GM12878 (cell line): ENCODE data around the gene NFASC. TPM values are rescaled to one million over a fixed set of nuclear protein-coding genes. Genes with fewer than 3 reads are reported as not detected.

Experiments used
- ATAC-seq: fragments of 200-7000 bp; cut with Tn5 transposase; 3 replicates; pipeline ENCODE4 v1.9.1; 2020; ENCODE audit warnings: mild to moderate bottlenecking, moderate library complexity
- BruUV-seq: library from RNA; stranded (reverse); fragments of 400-500 nt; replicated peaks from 2 replicates; lab custom pipeline; 2021; lab: Mats Ljungman, UMichigan
- CTCF ChIA-PET: fragments of 300-600 bp; sonication (Branson Sonifier 250); formaldehyde crosslinking; extraction: SDS; loops from one replicate; lab custom pipeline; 2021; ENCODE audit warnings: inconsistent platforms; lab: Yijun Ruan, JAX
- POLR2A ChIA-PET: fragments of 350-600 bp; formaldehyde crosslinking; extraction: SDS; loops from one replicate; lab custom pipeline; 2021; ENCODE audit warnings: inconsistent platforms; lab: Charles Lee
- RAD21 ChIA-PET: fragments of 300-600 bp; sonication (Branson Sonifier 250); formaldehyde crosslinking; loops from one replicate; lab custom pipeline; 2023; ENCODE audit warnings: antibody characterized with exemption; ENCODE audit not compliant: unreplicated experiment; lab: Charles Lee
- SMC1A ChIA-PET: fragments of 300-600 bp; sonication (Branson Sonifier 250); formaldehyde crosslinking; loops from one replicate; lab custom pipeline; 2023; ENCODE audit not compliant: unreplicated experiment, uncharacterized antibody; lab: Charles Lee
- DNase-seq: peaks from one replicate; pipeline ENCODE4 v3.0.0-alpha.2; 2011; ENCODE audit warnings: low read depth, low spot score
- FAIRE-seq: peaks from 3 replicates; lab custom pipeline; 2011; peaks lifted over from hg19 to GRCh38; lab: Jason Lieb, UNC
- H2AFZ ChIP-seq: 2 replicates; pipeline ENCODE4 v1.6.0; 2011; ENCODE audit warnings: low read depth, low read length, control low read depth; ENCODE audit not compliant: control insufficient read depth
- H3K27ac ChIP-seq: 2 replicates; pipeline ENCODE4 v1.5.1; 2011; ENCODE audit warnings: control low read depth; ENCODE audit not compliant: control insufficient read depth, insufficient read depth
- H3K27me3 ChIP-seq, 2 experiments: replicated peaks in 1 of 2; 2 replicates each; pipeline versions ENCODE4 v1.6.0 to v1.6.1; 2011; ENCODE audit warnings: low read length in 1 of 2; ENCODE audit not compliant: control insufficient read depth in 2 of 2, insufficient read depth in 2 of 2
- H3K36me3 ChIP-seq, 2 experiments: 2 replicates each; pipeline ENCODE4 v1.5.1; 2011; ENCODE audit warnings: low read length in 1 of 2; ENCODE audit not compliant: control insufficient read depth in 2 of 2, insufficient read depth in 2 of 2
- H3K4me1 ChIP-seq: 2 replicates; pipeline ENCODE4 v1.6.1; 2011; ENCODE audit warnings: mild to moderate bottlenecking, low read length, moderate library complexity, mixed read lengths; ENCODE audit not compliant: control insufficient read depth, insufficient read depth
- H3K4me2 ChIP-seq: 2 replicates; pipeline ENCODE4 v1.6.0; 2011; ENCODE audit warnings: control low read depth; ENCODE audit not compliant: control insufficient read depth, insufficient read depth
- H3K4me3 ChIP-seq: fragments of 200-600 bp; sonication (generic); 2 replicates; pipeline ENCODE4 v1.5.1; 2016
- H3K79me2 ChIP-seq: 2 replicates; pipeline ENCODE4 v1.6.0; 2011; ENCODE audit warnings: low read length; ENCODE audit not compliant: control insufficient read depth, insufficient read depth
- H3K9ac ChIP-seq: 2 replicates; pipeline ENCODE4 v1.8.0; 2011; ENCODE audit warnings: low read length, control low read depth, mixed read lengths; ENCODE audit not compliant: control insufficient read depth, insufficient read depth
- H3K9me3 ChIP-seq: replicated peaks from 3 replicates; pipeline ENCODE4 v1.5.1; 2011; ENCODE audit warnings: mild to moderate bottlenecking, low read length; ENCODE audit not compliant: control insufficient read depth, insufficient read depth
- H4K20me1 ChIP-seq: 2 replicates; pipeline ENCODE4 v1.6.0; 2011; ENCODE audit not compliant: control insufficient read depth, insufficient read depth
- GABPA ChIP-seq: IDR thresholded peaks from 2 replicates; pipeline ENCODE4 v1.6.1; 2014; ENCODE audit warnings: antibody characterized with exemption, low read depth, mild to moderate bottlenecking, inconsistent platforms
- KAT2A ChIP-seq: conservative IDR thresholded peaks from 2 replicates; pipeline ENCODE4 v1.6.1; 2011; ENCODE audit warnings: low read depth, low read length; ENCODE audit not compliant: control insufficient read depth
- MEF2A ChIP-seq: IDR thresholded peaks from 2 replicates; pipeline ENCODE4 v1.6.1; 2011; ENCODE audit warnings: low read depth, mild to moderate bottlenecking, low read length, moderate library complexity; ENCODE audit not compliant: insufficient read depth
- SPI1 ChIP-seq: IDR thresholded peaks from 2 replicates; pipeline ENCODE4 v1.6.1; 2011; ENCODE audit warnings: low read depth, mild to moderate bottlenecking, low read length, moderate library complexity, borderline replicate concordance; ENCODE audit not compliant: insufficient read depth
- WRNIP1 ChIP-seq: IDR thresholded peaks from 2 replicates; pipeline ENCODE4 v1.6.1; 2011; ENCODE audit warnings: low read depth, low read length, improper control_type of control experiment, borderline replicate concordance
- ZBTB11 ChIP-seq: fragments of 450-650 bp; formaldehyde crosslinking; IDR thresholded peaks from 2 replicates; pipeline ENCODE4 v1.5.0; 2022; ENCODE audit warnings: mild to moderate bottlenecking, missing genetic modification characterization
- WGBS: methylation state at CpG from one replicate; pipeline ENCODE4 v1.1.6; 2016; ENCODE audit warnings: low lambda C conversion rate; ENCODE audit not compliant: insufficient replicate concordance, insufficient coverage; ENCODE audit errors: missing lambda C conversion rate; 5-methylcytosine and 5-hydroxymethylcytosine counted together
- in situ Hi-C: fragments of 300-500 bp; cut with MboI; formaldehyde crosslinking; loops from 9 replicates; pipeline ENCODE4 v1.14.3; 2018; ENCODE audit warnings: mixed read lengths
- intact Hi-C: fragments of 100-400 bp; cut with micrococcal nuclease; formaldehyde crosslinking; loops from one replicate; pipeline ENCODE4 v1.14.2; 2022; ENCODE audit not compliant: unreplicated experiment
- polyA plus RNA-seq, 11 experiments: library from polyadenylated mRNA; depleted of rRNA in 4 of 11; unstranded in 6 of 11; stranded (reverse) in 5 of 11; fragments of >200 nt; fragmentation: Nextera tagmentation in 4 of 11; fragmentation: Illumina TruSeq in 1 of 11; extraction: Ambion mirVana in 4 of 11; extraction: Trizol in 1 of 11; gene quantifications; 1 replicate in 1 of 11; 2 replicates in 10 of 11; pipeline versions ENCODE4 v1.2.1 to v1.2.3, GENCODE V29; 2011 to 2016; ENCODE audit warnings: inconsistent platforms in 2 of 11, missing spikeins in 2 of 11, low read depth in 1 of 11
- total RNA-seq, 4 experiments: library from RNA; depleted of rRNA in 3 of 4; stranded (reverse); fragments of >200 nt in 3 of 4; fragmentation: Illumina TruSeq in 1 of 4; extraction: Trizol in 1 of 4; gene quantifications; 2 replicates each; pipeline versions ENCODE4 v1.2.1 to v1.2.3, GENCODE V29; 2013 to 2021

NFASC gene
- total and polyA plus RNA-seq, 10 of the 15 experiments (the other 5 are each of a cell fraction or from before 2014, with no cell fraction given) = 0.04 to 0.31 (median 0.12) TPM; not detected in 4

- BruUV-seq = no TSS peak
- ChIA-PET RAD21 (no interaction called here), SMC1A (interaction anchor here (1.0 to 1.3 kb wide), 3 partner anchors 11 to 15 kb away, joined by 3 to 4 read pairs (median 4); no protein-coding TSS in a partner anchor), CTCF (interaction anchor here (1.9 to 8.5 kb wide), 2 partner anchors 11 to 14 kb away, joined by 5 to 79 read pairs; no protein-coding TSS in a partner anchor), POLR2A (no interaction called here)
- DNase-seq (no peak), ATAC-seq (no peak), FAIRE-seq (no peak)
- Histone ChIP-seq H3K36me3 (no peaks in the 10 kb centered on the region), H3K4me3 (no peak overlapping the region), H3K9me3 (no peaks in the 10 kb centered on the region), H3K9ac (no peak overlapping the region), H3K79me2 (no peaks in the 10 kb centered on the region), H3K4me1 (no peaks in the 10 kb centered on the region), H3K4me2 (no peak overlapping the region), H4K20me1 (no peaks in the 10 kb centered on the region), H3K27ac (no peak overlapping the region), H2AFZ (no peak overlapping the region), H3K27me3 (no peaks in the 10 kb centered on the region)
- WGBS = 33% methylated on average over 5 of the region's 5 CpGs
- intact Hi-C loops (no loop called here), in situ Hi-C loops (no loop called here)
- TF ChIP-seq GABPA = no peak
- no peak for TF ChIP-seq SPI1
- no peak for TF ChIP-seq KAT2A
- TF ChIP-seq ZBTB11 = no peak
- no peak for TF ChIP-seq MEF2A
- TF ChIP-seq WRNIP1 = no peak
Observed at GRCh38 chr1:204821476-204821875, 49.2 kb upstream of the NFASC start.
